IMR-90 (cell line): ENCODE results near the gene CITED2. TPM values are rescaled to one million over a fixed set of nuclear protein-coding genes. Genes with fewer than 3 reads are reported as not detected.

Source experiments
- ATAC-seq: fragments of 200-7000 bp; cut with Tn5 transposase; 2 replicates; pipeline ENCODE4 v1.9.1; 2020; ENCODE audit warnings: low read depth, mild to moderate bottlenecking, moderate library complexity
- BruUV-seq: library from RNA; stranded (reverse); fragments of 400-500 nt; replicated peaks from 2 replicates; lab custom pipeline; 2021; lab: Mats Ljungman, UMichigan
- CTCF ChIA-PET: fragments of 300-600 bp; formaldehyde crosslinking; extraction: SDS; loops from one replicate; lab custom pipeline; 2021; ENCODE audit warnings: antibody characterized with exemption; lab: Yijun Ruan, JAX
- POLR2A ChIA-PET: fragments of 300-600 bp; sonication (Branson Sonifier 250); formaldehyde crosslinking; loops from one replicate; lab custom pipeline; 2022; ENCODE audit warnings: antibody characterized with exemption; ENCODE audit not compliant: unreplicated experiment; lab: Charles Lee
- DNase-seq: peaks from one replicate; pipeline ENCODE4 v3.0.0; 2013
- H2AFZ ChIP-seq: replicated peaks from 2 replicates; pipeline ENCODE3; 2013; ENCODE audit warnings: low read length, mild to moderate bottlenecking; ENCODE audit not compliant: poor library complexity
- H2AK5ac ChIP-seq: 2 replicates; pipeline ENCODE4 v1.6.1; 2013; ENCODE audit warnings: low read depth, low read length, inconsistent platforms
- H2AK9ac ChIP-seq: replicated peaks from 2 replicates; pipeline ENCODE3; 2013; ENCODE audit warnings: mild to moderate bottlenecking, low read depth, low read length, moderate library complexity; ENCODE audit not compliant: poor library complexity
- H2BK120ac ChIP-seq: 2 replicates; pipeline ENCODE4 v1.6.1; 2013; ENCODE audit warnings: low read depth, low read length, inconsistent platforms
- H2BK15ac ChIP-seq: 3 replicates; pipeline ENCODE4 v1.6.1; 2013; ENCODE audit warnings: low read depth, low read length, inconsistent platforms
- H2BK20ac ChIP-seq: 2 replicates; pipeline ENCODE4 v1.6.1; 2013; ENCODE audit warnings: low read depth, mild to moderate bottlenecking, inconsistent platforms, low read length, moderate library complexity
- H2BK5ac ChIP-seq: 2 replicates; pipeline ENCODE4 v1.6.1; 2013; ENCODE audit warnings: mild to moderate bottlenecking, low read depth, low read length, inconsistent platforms; ENCODE audit not compliant: poor library complexity, severe bottlenecking
- H3K14ac ChIP-seq: replicated peaks from 2 replicates; pipeline ENCODE4 v1.6.1; 2013; ENCODE audit warnings: low read depth, low read length, inconsistent platforms
- H3K18ac ChIP-seq: 2 replicates; pipeline ENCODE4 v1.6.1; 2013; ENCODE audit warnings: low read depth, low read length, control low read depth
- H3K23ac ChIP-seq: 2 replicates; pipeline ENCODE4 v1.6.1; 2013; ENCODE audit warnings: low read depth, low read length, inconsistent platforms
- H3K27ac ChIP-seq: 2 replicates; pipeline ENCODE4 v1.5.1; 2013; ENCODE audit warnings: mild to moderate bottlenecking, control low read depth, low read length; ENCODE audit not compliant: insufficient read depth
- H3K27me3 ChIP-seq: 2 replicates; pipeline ENCODE4 v1.6.1; 2013; ENCODE audit warnings: low read length; ENCODE audit not compliant: control insufficient read depth, insufficient read depth
- H3K36me3 ChIP-seq: 2 replicates; pipeline ENCODE4 v1.6.1; 2013; ENCODE audit warnings: low read length, mixed read lengths; ENCODE audit not compliant: control insufficient read depth, insufficient read depth
- H3K4ac ChIP-seq: 2 replicates; pipeline ENCODE4 v1.6.1; 2013; ENCODE audit warnings: low read depth, low read length, inconsistent platforms
- H3K4me1 ChIP-seq: 2 replicates; pipeline ENCODE4 v1.6.1; 2013; ENCODE audit warnings: low read length, mixed read lengths; ENCODE audit not compliant: control insufficient read depth, insufficient read depth
- H3K4me2 ChIP-seq: 2 replicates; pipeline ENCODE4 v1.6.1; 2013; ENCODE audit warnings: low read depth, mild to moderate bottlenecking, control low read depth, low read length, moderate library complexity
- H3K4me3 ChIP-seq: 2 replicates; pipeline ENCODE4 v1.5.1; 2013; ENCODE audit warnings: low read depth, mild to moderate bottlenecking, control low read depth, low read length, moderate library complexity; ENCODE audit not compliant: insufficient read depth
- H3K56ac ChIP-seq: 2 replicates; pipeline ENCODE4 v1.6.1; 2013; ENCODE audit warnings: low read length, inconsistent platforms; ENCODE audit not compliant: insufficient read depth; ENCODE audit errors: extremely low read depth
- H3K79me1 ChIP-seq, 2 experiments: 2 replicates each; pipeline ENCODE4 v1.6.1; 2013; ENCODE audit warnings: low read length in 2 of 2, inconsistent platforms in 1 of 2, low read depth in 1 of 2
- H3K9ac ChIP-seq: 2 replicates; pipeline ENCODE4 v1.6.1; 2013; ENCODE audit warnings: low read depth, low read length, control low read depth
- H3K9me1 ChIP-seq: 2 replicates; pipeline ENCODE4 v1.6.1; 2013; ENCODE audit warnings: low read length, inconsistent platforms; ENCODE audit not compliant: insufficient read depth
- H3K9me3 ChIP-seq: 2 replicates; pipeline ENCODE4 v1.6.1; 2013; ENCODE audit warnings: low read length; ENCODE audit not compliant: control insufficient read depth, insufficient read depth
- H4K20me1 ChIP-seq: 2 replicates; pipeline ENCODE4 v1.6.1; 2013; ENCODE audit warnings: low read length, inconsistent platforms; ENCODE audit not compliant: insufficient read depth
- H4K5ac ChIP-seq: 2 replicates; pipeline ENCODE4 v1.6.1; 2013; ENCODE audit warnings: mild to moderate bottlenecking, low read depth, low read length, control low read depth
- H4K8ac ChIP-seq, 2 experiments: 2 replicates each; pipeline ENCODE4 v1.6.1; 2013; ENCODE audit warnings: low read depth in 2 of 2, low read length in 2 of 2, control low read depth in 1 of 2, inconsistent platforms in 1 of 2
- H4K91ac ChIP-seq: 2 replicates; pipeline ENCODE4 v1.6.1; 2013; ENCODE audit warnings: low read depth, low read length, inconsistent platforms; ENCODE audit not compliant: insufficient read depth
- CEBPB ChIP-seq: IDR thresholded peaks from 2 replicates; pipeline ENCODE4 v1.6.1; 2012; ENCODE audit warnings: low read depth, low read length, improper control_type of control experiment
- MAFK ChIP-seq: IDR thresholded peaks from 2 replicates; pipeline ENCODE4 v1.6.1; 2012; ENCODE audit warnings: low read depth, low read length, improper control_type of control experiment
- WGBS, 2 experiments: methylation state at CpG; one replicate each; pipeline versions ENCODE4 v1.1.5 to v1.1.7; 2013; ENCODE audit warnings: missing lambda C conversion rate in 2 of 2; ENCODE audit not compliant: insufficient read length in 1 of 2; ENCODE audit errors: extremely low coverage in 2 of 2; 5-methylcytosine and 5-hydroxymethylcytosine counted together
- dilution Hi-C: fragments of 300-500 bp; cut with HindIII; formaldehyde crosslinking; loops from one replicate; pipeline ENCODE4 v1.14.3; 2018; ENCODE audit warnings: low sequenced_read_pairs; ENCODE audit not compliant: unreplicated experiment
- in situ Hi-C: fragments of 300-500 bp; cut with MboI; formaldehyde crosslinking; loops from 3 replicates; pipeline ENCODE4 v1.14.3; 2019; ENCODE audit warnings: low sequenced_read_pairs, inconsistent platforms, mixed read lengths
- intact Hi-C: fragments of 100-400 bp; cut with micrococcal nuclease; formaldehyde crosslinking; loops from 2 replicates; pipeline ENCODE4 v1.10.0; 2022
- polyA plus RNA-seq, 3 experiments: library from polyadenylated mRNA; depleted of rRNA; stranded (reverse); fragments of >200 nt; gene quantifications; 2 replicates each; pipeline ENCODE4 v1.2.3, GENCODE V29; 2012; ENCODE audit warnings: low replicate concordance in 1 of 3
- total RNA-seq: library from RNA; depleted of rRNA; stranded (reverse); fragments of >200 nt; gene quantifications from 2 replicates; pipeline ENCODE4 v1.2.3, GENCODE V29; 2012
- TF ChIP-seq, protein P1 (sequence below): conservative IDR thresholded peaks from 2 replicates; pipeline ENCODE4 v1.5.1; 2012; ENCODE audit warnings: mild to moderate bottlenecking, low read depth, low read length, improper control_type of control experiment

Gene CITED2
- total and polyA plus RNA-seq, 2 of the 4 experiments (the other 2 are of a cell fraction), result 163 to 483 TPM

- TF ChIP-seq MAFK, result no peak
- TF ChIP-seq CEBPB, result no peak
Measured at GRCh38 chr6:139422105-139423036, 47.9 kb upstream of the CITED2 start (continued).

- WGBS, 2 experiments, result 48% methylated on average over 4 of the region's 5 CpGs; no CpG with 5 or more reads in 1 of the 2 experiments
- H2AFZ ChIP-seq, result no peak overlapping the region
- in situ Hi-C loops, result no loop called here
Measured at GRCh38 chr6:139418481-139419132, 44.2 kb upstream of the CITED2 start.

More at GRCh38 chr6:139418481-139419132, 44.2 kb upstream of the CITED2 start:
- no peak overlapping the region for H3K18ac ChIP-seq
- no peak overlapping the region for H3K27ac ChIP-seq
- no peak overlapping the region for H2BK5ac ChIP-seq
- no peak overlapping the region for H2BK15ac ChIP-seq
- H3K9me1 ChIP-seq, result no peaks in the 10 kb centered on the region
- H3K23ac ChIP-seq, result no peak overlapping the region
- no peaks in the 10 kb centered on the region for H3K27me3 ChIP-seq
- ChIA-PET CTCF (interaction anchor here (0.6 kb wide), 1 partner anchor 19 kb away, joined by 3 read pairs; no protein-coding TSS in a partner anchor), POLR2A (no interaction called here)
- BruUV-seq, result no TSS peak
- H2BK20ac ChIP-seq, result no peak overlapping the region
- ATAC-seq, result no peak
- no peak overlapping the region for H3K4ac ChIP-seq
- no peak overlapping the region for H3K4me3 ChIP-seq
- no peak overlapping the region for H4K8ac ChIP-seq
- no peak overlapping the region for H3K56ac ChIP-seq
- no peak overlapping the region for H2AK9ac ChIP-seq
- no peak overlapping the region for H3K4me2 ChIP-seq
- H3K9me3 ChIP-seq, result no peaks in the 10 kb centered on the region
- no peaks in the 10 kb centered on the region for H3K79me1 ChIP-seq
- H3K9ac ChIP-seq, result no peak overlapping the region
- DNase-seq, result no peak
- TF ChIP-seq, protein P1, sequence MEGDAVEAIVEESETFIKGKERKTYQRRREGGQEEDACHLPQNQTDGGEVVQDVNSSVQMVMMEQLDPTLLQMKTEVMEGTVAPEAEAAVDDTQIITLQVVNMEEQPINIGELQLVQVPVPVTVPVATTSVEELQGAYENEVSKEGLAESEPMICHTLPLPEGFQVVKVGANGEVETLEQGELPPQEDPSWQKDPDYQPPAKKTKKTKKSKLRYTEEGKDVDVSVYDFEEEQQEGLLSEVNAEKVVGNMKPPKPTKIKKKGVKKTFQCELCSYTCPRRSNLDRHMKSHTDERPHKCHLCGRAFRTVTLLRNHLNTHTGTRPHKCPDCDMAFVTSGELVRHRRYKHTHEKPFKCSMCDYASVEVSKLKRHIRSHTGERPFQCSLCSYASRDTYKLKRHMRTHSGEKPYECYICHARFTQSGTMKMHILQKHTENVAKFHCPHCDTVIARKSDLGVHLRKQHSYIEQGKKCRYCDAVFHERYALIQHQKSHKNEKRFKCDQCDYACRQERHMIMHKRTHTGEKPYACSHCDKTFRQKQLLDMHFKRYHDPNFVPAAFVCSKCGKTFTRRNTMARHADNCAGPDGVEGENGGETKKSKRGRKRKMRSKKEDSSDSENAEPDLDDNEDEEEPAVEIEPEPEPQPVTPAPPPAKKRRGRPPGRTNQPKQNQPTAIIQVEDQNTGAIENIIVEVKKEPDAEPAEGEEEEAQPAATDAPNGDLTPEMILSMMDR, result no peak
- peak; percentile 89 for TF ChIP-seq MAFK
- H2AK5ac ChIP-seq, result no peak overlapping the region
- H4K20me1 ChIP-seq, result no peaks in the 10 kb centered on the region
- no peak overlapping the region for H4K91ac ChIP-seq
- H3K36me3 ChIP-seq, result no peaks in the 10 kb centered on the region
- H3K14ac ChIP-seq, result no peak overlapping the region
- intact Hi-C loops, result no loop called here
- H2BK120ac ChIP-seq, result no peak overlapping the region
- H4K5ac ChIP-seq, result no peak overlapping the region
- dilution Hi-C loops, result no loop called here
- no peaks in the 10 kb centered on the region; the same call in 1 of the 2 replicates for H3K4me1 ChIP-seq
